HL-60 (cell line): Measurements from ENCODE around the gene SASH3.

Experiments used
- DNase-seq, 2 experiments: peaks; one replicate each; pipeline ENCODE4 v3.0.0-alpha.2; 2010 to 2020; ENCODE audit warnings: low read depth in 1 of 2, low spot score in 1 of 2
- H3K27ac ChIP-seq: fragments of 250-450 bp; sonication (Bioruptor Pico); replicated peaks from 2 replicates; pipeline ENCODE4 v1.5.1; 2020; ENCODE audit warnings: mild to moderate bottlenecking, moderate library complexity
- H3K27me3 ChIP-seq: fragments of 250-450 bp; sonication (Bioruptor Pico); 2 replicates; pipeline ENCODE4 v1.5.1; 2021; ENCODE audit warnings: mild to moderate bottlenecking, moderate library complexity; ENCODE audit not compliant: insufficient read depth, poor library complexity, severe bottlenecking
- H3K4me3 ChIP-seq: replicated peaks from 2 replicates; pipeline ENCODE4 v1.5.1; 2011; ENCODE audit warnings: mild to moderate bottlenecking, control low read depth, low read length; ENCODE audit not compliant: insufficient read depth
- CTCF ChIP-seq: IDR thresholded peaks from one replicate; pipeline ENCODE4 v1.5.1; 2011; ENCODE audit warnings: low read length, control low read depth, inconsistent platforms; ENCODE audit not compliant: insufficient read depth
- GABPA ChIP-seq: IDR thresholded peaks from 2 replicates; pipeline ENCODE4 v1.6.1; 2012; ENCODE audit warnings: low read depth
- POLR2AphosphoS5 ChIP-seq: IDR thresholded peaks from 2 replicates; pipeline ENCODE4 v1.6.1; 2012; ENCODE audit warnings: low read depth
- REST ChIP-seq: IDR thresholded peaks from 2 replicates; pipeline ENCODE4 v1.6.1; 2012; ENCODE audit warnings: low read depth; ENCODE audit not compliant: insufficient replicate concordance
- SPI1 ChIP-seq: IDR thresholded peaks from 2 replicates; pipeline ENCODE4 v1.6.1; 2012; ENCODE audit warnings: low read depth, mild to moderate bottlenecking, borderline replicate concordance

The SASH3 gene

GRCh38 chrX:129749069-129749468 lies 30.7 kb upstream of the SASH3 start:
- Histone ChIP-seq H3K4me3 (no peak overlapping the region), H3K27me3 (no peaks in the 10 kb centered on the region), H3K27ac (no peak overlapping the region; the same call in 1 of the 2 replicates)
- DNase-seq: no peak
- TF ChIP-seq SPI1 (no peak), REST (no peak)

DNA sequence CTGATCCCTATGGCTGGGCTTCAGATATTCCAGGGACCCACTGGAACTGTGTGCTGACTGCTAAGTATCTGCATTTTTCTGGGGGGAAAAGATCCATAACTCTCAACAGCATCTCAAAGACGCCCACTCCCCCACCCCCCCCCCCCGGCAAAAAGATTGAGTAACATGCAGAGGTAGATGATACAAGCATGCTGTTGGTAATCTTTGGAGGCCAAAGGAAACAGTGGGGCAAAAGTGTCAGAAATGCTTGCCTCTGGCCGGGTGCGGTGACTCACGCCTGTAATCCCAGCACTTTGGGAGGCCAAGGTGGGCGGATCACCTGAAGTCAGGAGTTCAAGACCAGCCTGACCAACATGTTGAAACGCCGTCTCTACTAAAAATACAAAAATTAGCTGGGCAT lies 28.8 kb upstream of the SASH3 start:
- peak in 1 of 2 experiments; percentile 42 for DNase-seq
- H3K4me3 ChIP-seq: no peak overlapping the region
- no peak for TF ChIP-seq CTCF
- no peak for TF ChIP-seq REST
- H3K27ac ChIP-seq: peak overlapping the region; percentile 44
- no peaks in the 10 kb centered on the region for H3K27me3 ChIP-seq

GRCh38 chrX:129754056-129755024 lies 25.4 kb upstream of the SASH3 start:
- DNase-seq: no peak
- Histone ChIP-seq H3K27ac (no peak overlapping the region), H3K27me3 (no peaks in the 10 kb centered on the region), H3K4me3 (no peak overlapping the region)
- TF ChIP-seq GABPA (no peak), REST (no peak), POLR2AphosphoS5 (no peak), SPI1 (no peak), CTCF (no peak)
